GM06990 (cell line): ENCODE data around the gene SV2B.

Experiments used
- DNase-seq: peaks from one replicate; pipeline ENCODE4 v3.0.0-alpha.2; 2011; ENCODE audit not compliant: insufficient read length; ENCODE audit errors: extremely low read depth
- H3K27me3 ChIP-seq: replicated peaks from 2 replicates; pipeline ENCODE4 v1.6.0; 2011; ENCODE audit warnings: low read length; ENCODE audit not compliant: control insufficient read depth, insufficient read depth
- H3K36me3 ChIP-seq: 2 replicates; pipeline ENCODE4 v1.5.1; 2011; ENCODE audit warnings: low read length; ENCODE audit not compliant: control insufficient read depth, insufficient read depth
- H3K4me3 ChIP-seq: replicated peaks from 2 replicates; pipeline ENCODE4 v1.5.1; 2011; ENCODE audit warnings: low read depth, mild to moderate bottlenecking, control low read depth, low read length
- TF ChIP-seq, protein P1 (sequence below): IDR thresholded peaks from 2 replicates; pipeline ENCODE4 v1.5.1; 2011; ENCODE audit warnings: low read length, control low read depth, mild to moderate bottlenecking, inconsistent platforms; ENCODE audit not compliant: insufficient read depth, poor library complexity, severe bottlenecking

Gene SV2B

DNA sequence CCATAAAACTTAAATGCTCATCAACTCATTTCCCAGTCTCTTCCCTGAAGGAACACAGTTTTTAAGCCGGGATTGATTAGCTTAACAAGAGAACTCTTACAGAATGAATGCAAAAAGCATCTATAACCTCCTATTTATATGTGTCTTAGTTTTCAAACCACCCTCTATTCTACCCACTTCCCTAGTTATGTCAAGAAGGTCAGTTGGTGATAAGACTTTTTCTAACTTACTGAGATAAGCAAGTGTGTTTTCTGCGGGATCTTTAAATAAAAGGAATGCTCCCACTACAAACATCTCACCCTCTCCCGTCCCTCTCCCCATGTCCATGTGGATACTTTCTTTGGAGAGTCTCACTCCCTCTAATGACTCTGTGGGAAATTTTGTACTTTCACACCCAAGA, 218.5 kb downstream of the SV2B start:
- DNase-seq, result no peak
- Histone ChIP-seq H3K36me3 (no peaks in the 10 kb centered on the region), H3K27me3 (no peaks in the 10 kb centered on the region; the same call in 1 of the 2 replicates), H3K4me3 (no peak overlapping the region)
- TF ChIP-seq, protein P1, sequence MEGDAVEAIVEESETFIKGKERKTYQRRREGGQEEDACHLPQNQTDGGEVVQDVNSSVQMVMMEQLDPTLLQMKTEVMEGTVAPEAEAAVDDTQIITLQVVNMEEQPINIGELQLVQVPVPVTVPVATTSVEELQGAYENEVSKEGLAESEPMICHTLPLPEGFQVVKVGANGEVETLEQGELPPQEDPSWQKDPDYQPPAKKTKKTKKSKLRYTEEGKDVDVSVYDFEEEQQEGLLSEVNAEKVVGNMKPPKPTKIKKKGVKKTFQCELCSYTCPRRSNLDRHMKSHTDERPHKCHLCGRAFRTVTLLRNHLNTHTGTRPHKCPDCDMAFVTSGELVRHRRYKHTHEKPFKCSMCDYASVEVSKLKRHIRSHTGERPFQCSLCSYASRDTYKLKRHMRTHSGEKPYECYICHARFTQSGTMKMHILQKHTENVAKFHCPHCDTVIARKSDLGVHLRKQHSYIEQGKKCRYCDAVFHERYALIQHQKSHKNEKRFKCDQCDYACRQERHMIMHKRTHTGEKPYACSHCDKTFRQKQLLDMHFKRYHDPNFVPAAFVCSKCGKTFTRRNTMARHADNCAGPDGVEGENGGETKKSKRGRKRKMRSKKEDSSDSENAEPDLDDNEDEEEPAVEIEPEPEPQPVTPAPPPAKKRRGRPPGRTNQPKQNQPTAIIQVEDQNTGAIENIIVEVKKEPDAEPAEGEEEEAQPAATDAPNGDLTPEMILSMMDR, result no peak

DNA sequence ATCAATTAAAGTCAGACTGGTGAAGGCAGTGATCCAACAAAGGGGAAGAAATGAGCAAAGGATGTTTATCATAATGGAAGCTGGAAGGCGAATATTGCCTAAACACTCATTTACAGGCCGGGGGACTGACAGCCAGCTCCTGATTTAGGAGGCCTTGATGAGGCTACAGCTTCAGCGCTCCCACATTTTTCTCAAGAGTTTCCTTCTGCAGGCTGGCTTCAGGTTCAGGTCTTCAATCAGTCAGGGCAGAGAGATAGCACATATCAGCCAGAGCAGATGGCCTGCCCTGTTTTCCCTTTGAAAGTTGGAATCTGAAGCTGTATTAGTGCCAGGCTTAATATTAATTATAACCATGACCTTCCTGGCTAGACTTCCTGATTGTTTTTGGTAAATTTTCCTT, 218.9 kb downstream of the SV2B start:
- TF ChIP-seq, protein P1, result no peak
- Histone ChIP-seq H3K36me3 (no peaks in the 10 kb centered on the region), H3K4me3 (no peak overlapping the region), H3K27me3 (no peaks in the 10 kb centered on the region; the same call in 1 of the 2 replicates)
- DNase-seq, result no peak

DNA sequence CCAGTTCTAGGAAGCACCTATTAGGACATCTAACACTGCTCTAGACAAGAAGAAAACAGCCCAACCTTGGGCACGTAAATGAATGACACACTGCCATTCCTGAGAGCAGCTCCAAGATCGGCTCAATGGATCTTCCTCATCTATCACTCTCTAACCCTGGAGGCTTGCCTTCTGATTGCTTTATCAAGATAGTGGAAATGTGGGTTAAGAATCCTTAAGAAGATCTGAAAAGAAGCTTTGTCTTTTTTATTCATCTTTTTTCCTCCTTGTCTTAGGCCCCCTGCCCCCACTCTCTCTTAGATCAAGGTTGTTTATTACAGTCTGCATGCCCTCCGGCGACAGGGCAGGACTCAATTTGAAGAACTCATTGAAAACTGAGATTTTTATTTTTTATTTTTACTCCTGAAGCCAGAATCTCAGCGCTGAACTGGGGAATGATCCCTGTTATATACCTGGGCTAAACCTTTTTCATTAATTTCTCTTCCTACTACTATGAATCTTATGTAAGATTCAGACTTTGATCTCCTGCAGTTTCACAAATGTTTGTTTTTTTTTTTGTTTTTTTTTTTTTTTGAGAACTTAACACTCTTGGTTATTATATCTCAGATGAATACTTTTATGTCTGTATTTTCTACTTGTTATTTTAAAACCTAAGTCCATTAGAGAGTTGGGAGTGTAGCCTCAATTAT, 219.5 kb downstream of the SV2B start:
- no peaks in the 10 kb centered on the region for H3K36me3 ChIP-seq
- no peaks in the 10 kb centered on the region; the same call in 1 of the 2 replicates for H3K27me3 ChIP-seq
- DNase-seq, result no peak
- H3K4me3 ChIP-seq, result no peak overlapping the region
- TF ChIP-seq, protein P1, result no peak

GRCh38 chr15:91320101-91320500, 220.0 kb downstream of the SV2B start:
- TF ChIP-seq, protein P1, result no peak
- DNase-seq, result no peak
- Histone ChIP-seq H3K27me3 (no peaks in the 10 kb centered on the region; the same call in 1 of the 2 replicates), H3K4me3 (no peak overlapping the region), H3K36me3 (no peaks in the 10 kb centered on the region)

DNA sequence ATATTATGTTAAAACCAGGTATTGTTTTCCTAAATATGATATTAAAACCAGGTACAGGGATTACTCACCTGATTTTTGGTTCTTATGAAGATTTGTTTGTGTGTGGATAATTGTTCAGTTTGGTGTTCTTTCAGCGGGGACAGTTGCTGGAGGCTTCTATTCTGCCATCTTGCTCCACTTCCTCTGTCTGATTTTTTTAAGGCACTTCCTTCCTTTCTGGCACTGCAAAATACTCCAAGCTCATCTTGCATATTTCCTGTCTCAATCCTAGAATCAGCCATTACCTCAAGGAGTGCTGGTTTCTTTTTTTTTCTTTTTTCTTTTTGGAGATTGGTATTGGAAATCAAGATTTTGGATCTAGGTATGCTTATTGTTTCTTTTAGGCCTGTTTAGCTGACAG, 229.9 kb downstream of the SV2B start:
- H3K36me3 ChIP-seq, result no peaks in the 10 kb centered on the region
- DNase-seq, result no peak
- no peak overlapping the region for H3K4me3 ChIP-seq
- TF ChIP-seq, protein P1, result no peak
- no peaks in the 10 kb centered on the region for H3K27me3 ChIP-seq
